Raji (cell line): ENCODE measurements around the gene UBE2F.

ENCODE experiments used
- POLR2A ChIP-seq: IDR thresholded peaks from 2 replicates; pipeline ENCODE4 v1.6.1; 2011; ENCODE audit warnings: low read depth, low read length, control low read depth; ENCODE audit not compliant: insufficient read depth

The UBE2F gene

GRCh38 chr2:238066218-238066617, 99.4 kb downstream of the UBE2F start:
- no peak for TF ChIP-seq POLR2A

- TF ChIP-seq POLR2A: no peak
These were observed 101.1 kb downstream of the UBE2F start for GRCh38 chr2:238067939-238068338.

GRCh38 chr2:238069021-238069709, 102.4 kb downstream of the UBE2F start:
- TF ChIP-seq POLR2A: no peak

GRCh38 chr2:238069877-238070276, 103.1 kb downstream of the UBE2F start:
- TF ChIP-seq POLR2A: no peak

- no peak for TF ChIP-seq POLR2A
These were observed 108.6 kb downstream of the UBE2F start for GRCh38 chr2:238075397-238075796.

GRCh38 chr2:238077292-238077691, 110.5 kb downstream of the UBE2F start:
- no peak for TF ChIP-seq POLR2A

GRCh38 chr2:238079874-238080327, 113.1 kb downstream of the UBE2F start:
- TF ChIP-seq POLR2A: no peak

- TF ChIP-seq POLR2A: no peak
These were observed 113.7 kb downstream of the UBE2F start for GRCh38 chr2:238080518-238080917.

GRCh38 chr2:238081150-238081549, 114.3 kb downstream of the UBE2F start:
- no peak for TF ChIP-seq POLR2A

GRCh38 chr2:238081561-238081960, 114.7 kb downstream of the UBE2F start:
- no peak for TF ChIP-seq POLR2A

- no peak for TF ChIP-seq POLR2A
These were observed 115.3 kb downstream of the UBE2F start for GRCh38 chr2:238082151-238082550.

GRCh38 chr2:238082827-238083226, 116.0 kb downstream of the UBE2F start:
- TF ChIP-seq POLR2A: no peak

GRCh38 chr2:238083919-238084318, 117.1 kb downstream of the UBE2F start:
- TF ChIP-seq POLR2A: no peak

- no peak for TF ChIP-seq POLR2A
These were observed 117.9 kb downstream of the UBE2F start for GRCh38 chr2:238084761-238085160.

GRCh38 chr2:238085899-238086298, 119.1 kb downstream of the UBE2F start:
- TF ChIP-seq POLR2A: no peak

GRCh38 chr2:238087211-238087610, 120.4 kb downstream of the UBE2F start:
- TF ChIP-seq POLR2A: no peak

GRCh38 chr2:238090887-238091286, 124.1 kb downstream of the UBE2F start:
- TF ChIP-seq POLR2A: no peak
